Skin of body (tissue), 2 donors: Measurements from ENCODE around the gene MLKL. TPM values are rescaled to one million over a fixed set of nuclear protein-coding genes. Genes with fewer than 3 reads are reported as not detected.
A peak's percentile ranks its signal among the peaks of the same experiment; 100 is the strongest.

ENCODE experiments used
- DNase-seq: peaks from one replicate; lab custom pipeline; 2025; lab: John Stamatoyannopoulos, UW
- total RNA-seq: library from RNA; depleted of rRNA; stranded (reverse); fragments of >200 nt; gene quantifications from one replicate; pipeline ENCODE4 v1.2.3, GENCODE V29; 2014

MLKL gene
- 3.9 TPM for total RNA-seq

DNA sequence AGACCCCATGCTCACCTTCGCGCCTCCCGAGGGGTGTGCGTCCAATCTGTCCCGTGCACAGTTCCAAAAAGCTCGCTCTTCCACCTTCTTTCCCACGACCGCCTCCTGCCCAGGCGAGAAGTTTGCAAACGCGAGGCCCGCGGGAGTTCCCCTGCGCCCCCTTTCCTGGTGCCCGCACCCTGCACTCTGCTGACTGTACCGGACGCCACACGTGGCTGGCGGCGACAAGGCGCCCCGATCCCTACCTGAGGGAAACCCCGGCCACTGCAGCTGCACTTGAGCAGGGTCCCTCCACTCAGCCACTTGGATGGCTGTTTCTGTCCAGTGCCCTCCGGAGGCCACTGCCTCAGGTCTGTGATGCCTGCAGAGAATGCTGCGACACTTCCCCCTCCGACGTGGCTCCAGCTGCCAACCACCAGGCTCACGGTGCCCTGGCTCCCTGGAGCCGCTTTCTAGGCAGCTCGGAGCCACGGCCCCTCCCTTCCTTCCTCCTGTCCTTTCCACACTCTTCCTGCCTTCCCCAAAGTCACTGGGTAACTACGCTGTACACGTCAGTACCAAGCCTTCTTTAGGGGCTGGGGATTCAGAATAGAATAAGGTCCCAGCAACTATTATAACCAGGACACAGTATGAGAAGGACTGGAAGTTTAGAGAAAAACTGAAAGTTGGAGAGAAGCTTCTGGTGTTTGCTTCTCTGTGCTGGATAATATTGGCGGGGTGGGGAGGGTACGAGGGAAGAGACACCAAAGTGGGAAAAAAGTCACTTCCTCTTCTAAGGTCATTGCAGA is at the start of gene MLKL:
TSS of gene MLKL (minus strand) at position 425 of the 788 bp plus-strand sequence. CDS start 5,105 bp downstream, outside the sequence.
- no peak for DNase-seq

DNA sequence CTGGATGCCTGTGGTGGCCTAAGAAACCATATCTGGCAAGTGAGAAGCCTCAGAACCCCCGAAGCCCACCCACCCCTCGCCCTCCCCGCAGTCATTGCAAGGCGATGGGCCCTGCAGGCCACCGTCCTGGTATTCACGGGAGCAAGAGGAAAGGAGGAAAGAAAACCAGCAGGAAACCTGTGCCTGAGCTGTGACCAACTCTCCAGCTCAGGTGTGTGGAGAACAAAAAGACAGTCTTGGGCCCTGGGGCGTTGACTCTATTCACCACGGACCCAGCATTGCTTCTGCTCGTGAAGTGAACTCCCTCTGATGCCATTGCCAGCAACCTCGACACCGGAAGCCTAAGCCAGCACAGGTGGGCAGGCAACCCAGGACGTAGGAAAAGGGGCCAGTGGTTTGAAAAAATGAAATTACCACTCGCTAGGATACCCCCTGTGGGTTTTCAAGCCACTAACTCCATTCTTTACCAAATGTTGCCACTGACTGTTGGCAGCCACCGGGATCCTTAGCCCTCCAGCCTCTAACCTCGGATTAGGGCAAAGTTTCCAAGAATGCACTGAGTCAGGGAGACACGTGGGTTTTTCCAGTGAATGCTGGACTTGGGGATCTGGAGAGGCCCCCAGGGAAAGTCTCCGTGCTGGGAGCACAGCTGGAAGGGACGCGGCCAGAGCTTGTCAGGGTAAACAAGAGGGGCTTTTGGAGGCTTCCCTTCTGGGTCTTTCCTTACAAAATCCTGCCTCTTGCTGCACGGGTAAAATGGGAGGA is 48.8 kb upstream of the MLKL start:
- no peak for DNase-seq

DNA sequence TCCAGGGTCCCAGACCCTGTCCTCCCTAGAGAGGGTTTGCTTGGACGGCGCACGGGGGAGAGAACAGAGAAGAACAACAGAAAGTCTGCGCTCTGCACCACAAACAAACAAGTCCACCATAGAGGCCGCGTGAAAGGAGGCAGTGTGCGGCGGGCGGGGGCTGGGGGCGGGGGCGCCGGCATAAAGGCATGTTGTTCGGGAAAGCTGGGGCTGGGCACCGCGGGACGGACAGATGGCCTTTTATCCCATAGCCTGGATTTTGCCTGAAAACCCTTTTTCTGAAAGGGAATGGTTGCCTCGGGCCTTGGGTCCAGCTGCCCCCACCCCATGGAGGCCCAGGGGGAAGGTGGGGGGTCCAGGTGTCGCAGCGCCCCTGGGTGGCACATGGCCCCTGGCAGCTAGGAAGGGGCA is 48.0 kb upstream of the MLKL start:
- no peak for DNase-seq

DNA sequence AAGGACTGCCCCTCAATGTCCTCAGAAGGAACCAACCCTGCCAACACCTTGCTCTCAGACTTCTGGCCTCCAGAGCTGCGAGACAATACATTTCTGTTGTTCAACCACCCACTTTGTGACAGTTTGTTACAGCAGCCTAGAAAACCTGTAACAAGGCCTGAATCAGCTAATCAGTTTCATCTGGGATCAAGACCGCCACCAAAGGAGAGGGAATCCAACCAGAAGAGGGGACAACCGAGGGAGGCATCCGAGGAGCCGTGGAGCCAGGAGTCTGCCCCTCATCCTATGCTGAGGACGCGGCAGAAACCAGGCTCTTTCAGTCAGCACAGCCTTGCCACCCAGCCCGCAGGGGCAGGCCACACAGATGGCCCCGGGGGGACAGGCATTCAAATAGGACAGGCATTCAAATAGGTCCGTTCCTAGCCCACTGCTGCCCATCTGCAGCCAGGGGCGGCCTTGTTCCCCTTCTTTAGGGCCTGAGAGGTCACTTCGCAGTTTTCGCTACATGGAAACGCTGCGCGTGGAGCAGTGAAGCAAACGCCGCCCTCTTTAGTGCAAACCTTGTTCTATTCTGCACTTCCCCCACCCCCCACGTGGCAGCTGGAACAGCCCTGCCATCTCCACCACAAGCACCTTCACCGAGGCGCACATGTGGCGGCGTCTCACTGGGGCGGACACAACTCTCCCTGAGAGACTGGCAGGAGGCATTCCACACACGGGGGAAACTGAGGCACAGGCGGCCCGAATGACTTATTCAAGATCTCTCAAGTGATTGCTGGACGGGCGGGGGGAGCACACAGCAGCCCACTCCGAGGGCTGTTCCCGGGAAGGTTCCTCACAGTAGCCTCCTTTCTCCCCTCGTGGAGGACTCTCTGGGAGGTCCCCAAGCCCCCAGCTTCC is 47.3 kb upstream of the MLKL start:
- no peak for DNase-seq

DNA sequence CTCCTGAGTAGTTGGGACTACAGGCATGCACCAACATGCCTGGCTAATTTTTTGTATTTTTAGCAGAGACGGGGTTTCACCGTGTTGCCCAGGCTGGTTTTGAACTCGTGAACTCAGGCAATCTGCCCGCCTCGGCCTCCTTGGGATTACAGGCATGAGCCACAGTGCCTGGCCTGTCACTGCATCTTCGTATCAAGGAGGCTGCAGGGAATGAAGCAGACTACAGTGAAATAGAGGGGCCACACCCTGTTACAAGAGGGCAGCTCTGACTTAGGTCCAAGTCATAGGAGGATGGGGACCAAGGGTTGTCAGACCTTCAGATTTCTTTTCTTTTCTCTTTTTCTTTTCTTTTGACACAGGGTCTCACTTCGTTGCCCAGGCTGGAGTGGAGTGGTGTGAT is 45.3 kb upstream of the MLKL start:
- no peak for DNase-seq

DNA sequence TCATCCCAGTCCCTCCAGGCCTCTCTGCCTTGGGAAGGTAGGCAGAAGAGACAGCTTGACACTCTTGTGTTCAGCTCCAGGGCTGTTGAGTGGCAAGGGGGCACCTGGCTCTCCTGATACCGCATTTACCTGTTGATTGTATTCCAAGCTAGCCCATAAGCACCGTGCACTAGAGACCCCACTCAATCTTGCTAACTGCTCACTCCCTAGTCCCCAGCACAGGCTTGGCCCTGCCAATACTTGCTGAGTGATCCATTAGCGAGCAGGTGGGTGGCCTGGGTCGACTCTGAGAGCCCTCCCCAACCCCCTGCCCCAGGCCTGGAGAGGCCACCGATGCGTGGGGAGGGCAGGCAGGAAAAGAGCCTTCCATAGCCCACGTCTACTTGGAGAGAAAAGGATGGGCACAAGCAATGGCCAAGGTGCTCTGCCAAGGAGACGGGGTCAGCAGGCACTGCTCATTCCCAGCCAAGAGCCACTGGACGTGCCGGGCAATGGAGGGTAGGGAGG is 44.5 kb upstream of the MLKL start:
- DNase-seq = no peak

DNA sequence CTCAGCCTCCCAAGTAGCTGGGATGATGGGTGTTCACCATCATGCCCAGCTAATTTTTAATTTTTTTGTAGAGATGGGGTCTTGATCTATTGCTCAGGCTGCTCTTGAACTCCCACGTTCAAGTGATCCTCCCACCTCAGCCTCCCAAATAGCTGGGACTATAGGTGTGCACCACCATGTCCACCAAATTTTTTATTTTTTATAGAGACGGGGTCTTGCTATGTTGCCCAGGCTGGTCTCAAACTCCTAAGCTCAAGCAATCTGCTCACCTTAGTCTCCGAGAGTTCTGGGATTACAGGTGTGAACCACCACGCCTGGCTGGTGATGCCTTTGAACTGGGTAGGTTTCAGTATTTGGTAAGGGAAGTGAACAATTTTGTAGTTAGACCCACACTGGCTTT is 43.9 kb upstream of the MLKL start:
- no peak for DNase-seq

DNA sequence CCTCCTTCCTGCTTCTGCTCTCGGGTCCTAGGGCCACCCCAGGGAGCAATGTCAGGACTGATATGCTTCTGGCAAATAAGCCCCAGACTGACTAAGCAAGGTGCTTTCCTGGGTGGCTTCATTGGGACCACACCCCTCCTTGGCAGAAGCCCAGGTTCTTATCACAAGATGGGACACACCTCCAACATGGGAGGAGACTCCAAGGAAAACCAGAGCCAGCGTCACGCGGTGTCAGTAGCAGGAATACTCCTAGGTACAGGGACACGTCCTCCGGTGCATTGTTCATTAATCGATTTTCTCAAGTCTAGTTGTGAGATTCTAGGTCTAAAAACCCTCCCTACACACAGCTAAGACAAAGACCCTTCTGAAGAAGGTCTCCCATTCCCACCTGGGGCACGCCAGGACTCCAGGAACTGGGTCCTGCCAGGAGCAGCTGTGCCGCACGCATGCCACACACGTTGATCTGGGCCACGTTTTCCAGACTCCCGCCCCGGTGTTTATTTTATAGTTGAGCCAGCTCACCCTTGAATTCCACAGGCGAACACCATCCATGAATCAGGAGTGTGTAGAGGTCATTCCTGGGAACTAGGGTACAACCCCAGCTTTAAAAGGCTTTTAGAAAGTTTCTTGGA is 43.1 kb upstream of the MLKL start:
- peak; percentile 22 for DNase-seq

DNA sequence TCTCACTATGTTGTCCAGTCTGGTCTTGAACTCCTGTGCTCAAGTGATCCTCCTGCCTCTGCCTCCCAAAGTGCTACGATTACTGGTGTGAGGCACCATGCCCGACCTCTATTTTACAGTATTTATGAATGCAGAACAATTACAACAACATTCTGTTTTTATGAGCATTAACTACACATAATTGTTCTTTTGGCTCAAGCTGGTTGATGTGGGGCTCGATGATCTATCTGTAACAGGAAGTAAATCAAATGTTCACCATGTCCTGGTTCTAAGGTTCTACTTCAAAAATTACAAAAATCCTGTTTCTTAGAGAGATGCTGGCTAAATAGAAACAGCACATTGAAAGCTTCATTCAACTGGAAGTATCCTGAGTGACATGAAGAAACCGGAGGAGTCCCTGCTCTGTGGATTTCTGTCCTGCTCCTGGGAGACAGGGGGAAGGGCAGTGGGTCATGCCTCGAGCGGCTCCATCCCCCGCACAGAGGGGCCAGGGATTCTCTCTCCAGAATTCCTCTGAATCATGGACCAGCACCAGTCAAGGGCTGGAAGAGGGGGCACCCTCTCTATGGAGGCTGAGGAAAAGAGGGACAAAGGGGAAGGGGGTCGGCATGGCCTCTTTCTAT is 42.5 kb upstream of the MLKL start:
- no peak for DNase-seq

DNA sequence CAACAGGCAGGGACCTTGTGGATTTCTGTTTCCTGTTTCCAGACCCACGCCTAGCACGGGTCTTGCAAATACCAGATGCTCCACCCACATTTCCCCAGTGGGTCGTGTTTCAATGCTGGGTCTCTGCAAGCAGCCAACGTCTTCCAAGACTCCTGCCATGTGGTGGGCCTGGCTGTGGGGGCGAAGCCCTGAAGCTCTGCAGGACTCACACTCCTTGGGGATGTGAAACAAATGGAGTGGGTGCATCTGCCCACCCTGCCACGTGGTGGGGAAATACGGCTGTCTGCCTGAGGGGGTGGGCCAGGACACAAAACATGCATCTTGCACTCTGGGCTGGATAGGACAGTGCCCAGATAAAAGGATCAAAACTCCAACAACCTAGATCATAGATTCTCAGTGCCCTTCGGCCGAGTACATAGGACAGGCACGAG is 41.4 kb upstream of the MLKL start:
- DNase-seq = no peak

DNA sequence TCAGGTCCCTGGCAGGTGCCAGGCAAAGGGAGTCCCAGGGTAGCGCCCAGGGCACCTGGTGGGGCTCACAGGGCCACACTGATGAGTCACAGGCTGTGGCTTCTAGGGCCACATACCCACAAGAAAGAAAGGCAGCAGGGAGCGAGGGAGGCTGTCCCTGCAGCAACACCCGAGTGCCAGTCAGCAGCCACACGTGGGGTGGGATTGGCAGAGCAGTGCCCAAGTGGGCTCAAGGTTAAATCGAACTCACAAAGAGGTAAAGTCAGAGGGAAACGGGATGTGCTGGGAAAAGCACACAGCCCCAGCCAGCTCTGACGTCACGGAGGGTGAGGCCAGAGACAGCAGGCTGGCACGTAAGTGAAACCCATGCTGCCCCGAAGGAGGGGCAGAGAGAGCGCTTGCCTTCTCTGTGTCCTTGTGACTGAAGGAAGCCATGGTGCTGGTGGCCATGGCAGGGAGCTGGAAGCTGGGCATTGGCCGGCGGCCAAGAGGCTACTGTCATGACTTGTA is 40.2 kb upstream of the MLKL start:
- DNase-seq = no peak

DNA sequence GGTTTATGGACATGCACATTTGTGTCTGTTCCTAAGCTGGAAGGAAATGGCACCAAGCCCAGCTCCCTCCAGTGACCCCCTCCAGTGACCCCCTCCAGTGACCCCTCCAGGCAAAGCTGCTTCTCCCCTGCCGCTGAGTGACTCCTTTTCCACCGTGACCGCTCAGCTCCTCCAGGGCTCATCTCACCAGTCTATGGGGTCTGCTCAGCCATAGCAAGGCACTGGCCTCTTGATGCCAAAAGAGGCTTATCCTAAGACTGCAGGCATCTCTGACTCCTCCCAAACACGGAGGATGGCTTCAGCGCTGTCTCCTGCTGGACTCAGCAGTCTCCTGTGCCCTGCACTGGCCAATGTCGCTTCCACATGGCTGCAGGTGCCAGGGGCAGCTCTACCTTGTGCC is 38.6 kb upstream of the MLKL start:
- no peak for DNase-seq

DNA sequence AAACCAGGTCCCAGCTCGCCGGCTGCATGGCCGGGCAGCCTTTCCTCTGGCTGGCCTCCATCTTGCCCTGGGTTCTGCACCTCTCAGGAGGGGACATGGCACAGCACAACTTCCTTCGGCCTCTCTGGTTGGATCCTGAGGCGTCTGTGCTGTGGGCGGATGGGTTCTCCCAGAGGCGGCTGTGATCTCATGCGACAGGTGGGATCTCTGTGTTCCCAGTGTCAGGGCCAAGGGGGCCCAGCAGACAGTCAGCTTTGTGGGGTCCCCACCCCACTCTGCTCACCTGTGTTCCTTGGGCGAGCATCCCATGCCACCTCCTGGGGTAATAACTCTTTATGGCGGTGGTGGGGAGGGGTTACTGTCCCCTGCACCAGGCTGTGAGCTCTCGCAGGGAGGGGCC is 38.2 kb upstream of the MLKL start:
- no peak for DNase-seq

DNA sequence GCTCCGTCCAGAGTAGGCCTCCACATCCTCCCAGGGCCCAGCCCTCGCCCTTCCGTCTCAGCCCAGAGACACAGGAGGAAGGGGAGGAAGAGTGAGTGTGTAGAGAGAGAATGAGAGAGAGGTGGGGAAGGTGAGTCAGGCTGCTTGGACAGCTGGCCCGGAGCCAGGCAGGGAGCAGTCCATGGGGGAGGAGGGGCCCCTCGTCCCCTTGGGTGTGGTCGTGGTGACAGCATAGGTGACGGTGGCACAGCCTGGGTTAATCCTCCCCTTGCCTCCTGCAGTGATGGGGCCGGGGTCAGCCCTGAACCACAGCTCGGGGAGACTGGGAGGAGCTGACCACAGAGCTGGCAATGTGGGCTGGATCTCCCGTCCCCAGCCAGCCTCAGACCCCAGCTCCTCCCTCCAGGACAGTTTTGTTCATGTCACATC is 37.5 kb upstream of the MLKL start:
- DNase-seq = no peak

DNA sequence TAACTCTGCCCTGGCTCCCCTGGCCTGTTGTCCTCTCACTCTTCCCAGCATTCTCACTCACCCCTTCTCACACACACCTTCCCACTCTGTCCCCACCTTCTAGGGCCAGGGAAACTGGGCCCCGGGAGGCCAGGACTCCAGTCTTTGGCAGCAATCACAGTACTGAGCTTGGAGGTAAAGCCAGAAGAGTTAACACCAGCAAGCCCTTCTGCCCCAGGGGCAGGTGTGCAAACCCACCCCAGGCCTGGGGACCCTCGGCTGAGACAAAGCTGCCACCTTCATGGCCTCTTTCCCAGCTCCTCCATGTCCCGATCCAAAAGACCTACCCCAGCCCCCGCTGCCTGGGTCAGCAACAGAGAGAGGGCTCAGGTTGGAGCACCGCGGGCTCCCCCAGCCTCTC is 36.9 kb upstream of the MLKL start:
- DNase-seq = no peak

DNA sequence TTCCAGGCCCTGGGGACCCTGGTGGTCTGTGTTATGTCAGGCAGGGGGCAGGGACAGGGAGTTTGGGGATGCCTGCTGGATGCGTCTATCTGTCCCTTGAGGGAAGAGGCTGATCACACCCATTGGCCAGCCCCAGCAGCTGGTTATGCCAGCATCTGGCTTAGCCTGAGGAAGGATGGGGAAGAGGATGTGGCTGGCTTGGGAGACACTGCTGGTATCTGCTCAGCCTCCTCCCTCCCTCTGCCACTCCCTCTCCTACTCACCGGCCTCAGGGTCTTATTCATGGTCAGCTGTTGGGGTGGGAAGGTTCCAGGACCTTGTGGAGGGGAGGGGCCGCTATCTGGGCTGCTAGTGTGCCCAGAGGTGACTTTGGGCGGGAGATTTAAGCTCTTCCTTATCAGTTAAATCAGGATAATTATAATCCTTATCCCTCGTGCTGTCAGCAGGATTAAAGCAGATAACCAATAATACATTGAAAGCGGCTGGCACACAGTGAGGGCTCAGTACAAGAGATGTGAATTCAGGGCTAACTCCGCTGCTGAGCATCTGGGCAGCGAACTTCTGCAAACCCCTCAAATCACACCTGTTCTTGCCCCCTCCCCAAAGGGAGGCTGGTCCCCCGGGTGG is 36.0 kb upstream of the MLKL start:
- DNase-seq = no peak

DNA sequence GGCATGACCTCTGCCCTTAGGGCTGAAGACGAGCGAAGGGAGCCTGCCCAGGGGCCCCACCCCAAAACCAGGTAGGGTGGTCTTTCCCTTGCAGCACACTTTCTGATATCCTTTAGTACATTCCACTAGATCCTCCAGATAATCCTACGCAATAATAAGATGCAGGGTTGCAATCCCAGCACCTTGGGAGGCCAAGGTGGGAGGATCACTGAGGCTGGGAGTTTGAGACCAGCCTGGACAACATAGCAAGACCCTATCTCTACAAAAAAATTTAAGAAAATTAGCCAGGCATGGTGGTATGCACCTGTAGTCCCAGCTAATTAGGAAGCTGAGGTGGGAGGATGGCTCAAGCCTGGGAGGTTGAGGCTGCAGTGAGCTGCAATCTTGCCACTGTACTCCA is 34.9 kb upstream of the MLKL start:
- DNase-seq = no peak

DNA sequence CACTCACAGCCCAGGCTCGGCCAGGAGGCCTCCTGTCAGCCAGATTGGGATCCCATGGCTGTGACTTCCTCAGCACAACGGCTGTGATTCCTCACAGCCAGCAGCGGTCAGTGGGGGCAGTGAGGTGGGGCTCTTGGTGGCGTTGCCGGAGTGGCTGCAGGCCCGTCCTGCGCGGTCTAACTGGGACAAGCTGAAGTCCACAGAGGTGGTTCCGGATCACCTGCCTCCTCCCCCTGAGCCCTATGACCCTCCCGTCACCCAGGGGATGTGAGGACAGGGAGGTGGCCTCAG is 34.4 kb upstream of the MLKL start:
- no peak for DNase-seq

DNA sequence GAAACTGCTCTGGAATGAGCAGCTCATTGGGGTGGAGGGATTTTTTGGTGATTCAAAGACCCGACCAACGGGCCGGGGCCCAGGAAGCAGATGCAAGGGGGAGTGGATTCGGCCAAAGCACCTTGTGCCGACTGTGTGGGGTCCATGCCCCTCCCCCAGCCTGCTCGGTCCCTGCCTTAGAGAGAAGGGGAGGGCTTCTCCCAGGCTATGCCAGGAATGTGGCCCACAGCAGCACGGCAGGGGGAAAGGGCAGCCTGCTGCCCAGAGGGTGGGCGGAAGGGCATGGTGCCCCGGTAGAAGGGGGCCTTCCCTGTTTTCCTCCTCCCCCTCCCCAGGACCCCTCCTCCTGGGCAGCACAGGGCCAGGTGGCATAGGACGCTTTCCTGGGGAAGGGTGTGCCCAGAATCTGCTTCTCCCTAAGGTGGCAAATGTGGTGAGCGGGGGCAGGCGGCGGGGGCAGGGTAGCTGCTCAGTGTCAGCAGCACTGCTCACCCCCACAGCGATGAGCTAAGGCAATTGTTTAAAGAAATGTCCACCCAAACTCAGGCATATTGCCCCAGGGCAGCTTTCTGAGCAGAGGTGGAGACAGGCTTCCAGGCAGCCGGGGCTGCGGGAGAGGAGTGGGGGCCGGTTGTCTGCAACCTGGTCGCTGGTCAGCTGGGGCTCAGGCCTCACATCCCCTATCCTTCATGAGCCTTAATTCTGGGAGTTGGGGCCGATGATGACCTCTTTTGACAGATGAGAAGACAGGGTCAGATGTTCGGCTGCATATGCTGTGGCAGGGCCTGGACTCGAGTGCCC is 33.9 kb upstream of the MLKL start:
- no peak for DNase-seq
